Esophagus (tissue), 2 donors: ENCODE measurements around the gene ANKK1. TPM values are rescaled to one million over a fixed set of nuclear protein-coding genes. Genes with fewer than 3 reads are reported as not detected.

ENCODE experiments used
- H3K27ac ChIP-seq, 2 donors: one replicate each; pipeline ENCODE4 v1.5.1; 2013; ENCODE audit warnings: low read depth in 2 of 2, mild to moderate bottlenecking in 2 of 2, inconsistent platforms in 1 of 2, low read length in 1 of 2, moderate library complexity in 1 of 2
- H3K27me3 ChIP-seq, 2 donors: one replicate each; pipeline ENCODE4 v1.6.1; 2013; ENCODE audit warnings: low read length in 2 of 2, control low read depth in 1 of 2, mild to moderate bottlenecking in 1 of 2; ENCODE audit not compliant: insufficient read depth in 2 of 2, control insufficient read depth in 1 of 2
- H3K36me3 ChIP-seq, 2 donors: one replicate each; pipeline ENCODE4 v1.6.1; 2013; ENCODE audit warnings: low read length in 1 of 2; ENCODE audit not compliant: control insufficient read depth in 2 of 2, insufficient read depth in 2 of 2
- H3K4me1 ChIP-seq, 2 donors: one replicate each; pipeline ENCODE4 v1.6.1; 2013; ENCODE audit warnings: low read length in 1 of 2; ENCODE audit not compliant: control insufficient read depth in 2 of 2, insufficient read depth in 2 of 2
- H3K4me3 ChIP-seq, 2 donors: one replicate each; pipeline ENCODE4 v1.5.1; 2013; ENCODE audit warnings: low read length in 2 of 2, mild to moderate bottlenecking in 2 of 2, low read depth in 1 of 2, moderate library complexity in 1 of 2
- H3K9me3 ChIP-seq, 2 donors: one replicate each; pipeline ENCODE4 v1.6.1; 2013; ENCODE audit warnings: mild to moderate bottlenecking in 2 of 2, low read depth in 1 of 2, low read length in 1 of 2, moderate library complexity in 1 of 2; ENCODE audit not compliant: control insufficient read depth in 2 of 2, insufficient read depth in 1 of 2
- WGBS, 2 donors: extraction: QIAGEN DNeasy Blood & Tissue Kit; methylation state at CpG; one replicate each; pipeline ENCODE4 v1.1.7; 2013; 5-methylcytosine and 5-hydroxymethylcytosine counted together
- polyA plus RNA-seq, 2 donors: library from polyadenylated mRNA; stranded (reverse); fragments of 200-250 nt; gene quantifications; one replicate each; pipeline ENCODE4 v1.2.3, GENCODE V29; 2013
- donor health status: healthy with polysubstance abuse.
- donor health status: Bipolar disorder and iron deficiency.

Gene ANKK1
- polyA plus RNA-seq, 2 donors = 0.67 to 0.88 TPM

DNA sequence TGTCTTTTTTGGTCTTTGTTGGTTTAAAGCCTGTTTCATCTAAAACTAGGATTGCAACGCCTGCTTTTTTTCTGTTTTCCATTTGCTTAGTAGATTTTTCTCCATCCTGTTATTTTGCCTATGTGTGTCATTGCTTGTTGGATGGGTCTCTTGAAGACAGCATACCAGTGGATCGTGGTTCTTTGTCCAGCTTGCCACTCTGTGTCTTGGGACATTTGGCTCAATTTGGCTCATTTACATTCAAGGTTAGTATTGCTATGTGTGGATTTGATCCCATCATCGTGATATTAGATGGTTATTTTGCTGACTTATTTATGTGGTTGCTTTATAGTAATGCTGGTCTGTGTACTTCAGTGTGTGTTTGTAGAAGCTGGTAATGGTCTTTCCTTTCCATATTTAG lies 31.4 kb upstream of the ANKK1 start:
- H3K36me3 ChIP-seq = peaks cover 9 to 32% of the 10 kb centered on the region in 2 donors
- H3K4me3 ChIP-seq = no peak overlapping the region
- no peaks in the 10 kb centered on the region for H3K27me3 ChIP-seq
- peaks cover 0 to 4% of the 10 kb centered on the region in 2 donors for H3K9me3 ChIP-seq
- H3K27ac ChIP-seq = no peak overlapping the region
- no peaks in the 10 kb centered on the region for H3K4me1 ChIP-seq
- 95% methylated on average over 3 of the region's 3 CpGs for WGBS, 2 donors

DNA sequence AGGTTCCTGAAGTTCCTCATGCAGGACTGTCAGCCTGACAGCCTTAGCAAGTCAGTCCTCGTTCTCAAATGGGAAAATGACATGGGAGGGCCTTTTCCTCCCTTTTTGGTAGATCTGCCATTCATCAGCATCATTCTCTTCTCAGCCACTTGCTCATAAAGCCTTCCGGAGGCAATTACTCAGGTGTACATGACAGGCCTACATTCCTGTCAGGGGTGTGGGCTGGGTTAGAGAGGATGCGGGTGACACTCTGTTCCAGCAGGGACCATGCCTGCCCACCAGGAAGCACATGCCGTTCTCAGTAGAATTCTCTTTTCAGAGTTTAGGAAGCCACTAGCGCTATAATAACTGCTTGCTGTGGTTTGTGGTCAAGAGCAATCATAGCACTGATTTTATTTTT lies 24.2 kb upstream of the ANKK1 start:
- H3K36me3 ChIP-seq = peaks cover 10 to 42% of the 10 kb centered on the region in 2 donors
- 73 to 75% methylated on average over 5 of the region's 5 CpGs for WGBS, 2 donors

DNA sequence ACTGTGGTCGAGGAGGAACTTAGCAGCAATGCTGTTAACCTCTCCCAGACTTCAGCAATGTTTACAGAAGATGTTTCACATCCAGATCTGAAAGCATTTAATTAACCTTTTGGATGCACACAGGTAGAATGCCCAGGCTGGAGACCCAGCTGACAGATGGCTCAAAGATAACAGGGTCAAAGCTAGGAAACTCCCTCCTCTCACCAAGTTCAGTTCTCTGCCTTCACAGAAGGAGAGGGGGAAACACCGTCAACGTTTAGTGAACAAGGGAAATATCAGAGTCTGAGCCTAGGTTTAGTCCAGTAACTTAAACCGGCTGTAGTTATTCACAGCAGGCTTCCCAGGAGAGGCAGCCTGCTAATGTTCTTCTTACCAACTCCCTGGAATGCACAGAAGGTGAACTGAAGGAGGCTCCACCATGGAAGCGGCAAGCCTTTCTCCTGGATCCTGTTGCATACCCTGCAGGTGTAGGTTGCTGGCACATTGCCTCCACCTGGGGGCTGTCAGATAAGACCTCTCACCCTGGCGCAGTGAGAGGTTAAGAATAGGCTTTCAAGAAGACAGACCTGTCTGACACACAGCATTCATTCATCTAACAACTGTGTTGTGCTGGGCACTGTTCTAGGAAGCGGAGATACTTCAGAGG lies 23.5 kb upstream of the ANKK1 start:
- Histone ChIP-seq H3K9me3 (no peaks in the 10 kb centered on the region), H3K27ac (no peak overlapping the region), H3K4me1 (no peaks in the 10 kb centered on the region), H3K27me3 (no peaks in the 10 kb centered on the region), H3K36me3 (peaks cover 10 to 38% of the 10 kb centered on the region in 2 donors), H3K4me3 (no peak overlapping the region)
- WGBS, 2 donors = 79 to 82% methylated on average over 7 of the region's 7 CpGs

More for the DNA sequence above, 24.2 kb upstream of the ANKK1 start:
- Histone ChIP-seq H3K4me1 (no peaks in the 10 kb centered on the region), H3K27ac (no peak overlapping the region), H3K4me3 (no peak overlapping the region), H3K9me3 (no peaks in the 10 kb centered on the region), H3K27me3 (no peaks in the 10 kb centered on the region)

DNA sequence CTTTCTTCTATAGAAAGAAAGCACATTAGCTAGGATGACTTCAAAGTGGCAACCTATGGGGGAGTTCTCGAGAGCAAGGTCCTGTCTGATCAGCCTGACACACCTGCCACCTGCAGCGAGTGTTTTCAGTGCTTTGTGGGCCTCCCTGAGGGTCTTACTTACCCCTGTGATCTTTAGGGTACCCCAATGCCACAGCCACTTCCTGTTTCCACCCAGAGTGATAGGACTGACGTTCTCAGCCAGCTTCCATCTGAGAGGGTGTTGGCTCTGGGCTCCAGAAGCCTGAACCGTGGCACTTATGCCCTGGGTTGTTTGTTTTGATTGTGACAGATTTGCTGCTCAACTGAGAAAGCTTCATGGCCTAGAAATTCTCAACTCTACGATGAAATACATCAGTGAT lies 21.7 kb upstream of the ANKK1 start:
- WGBS, 2 donors = 61 to 71% methylated on average over 5 of the region's 5 CpGs

DNA sequence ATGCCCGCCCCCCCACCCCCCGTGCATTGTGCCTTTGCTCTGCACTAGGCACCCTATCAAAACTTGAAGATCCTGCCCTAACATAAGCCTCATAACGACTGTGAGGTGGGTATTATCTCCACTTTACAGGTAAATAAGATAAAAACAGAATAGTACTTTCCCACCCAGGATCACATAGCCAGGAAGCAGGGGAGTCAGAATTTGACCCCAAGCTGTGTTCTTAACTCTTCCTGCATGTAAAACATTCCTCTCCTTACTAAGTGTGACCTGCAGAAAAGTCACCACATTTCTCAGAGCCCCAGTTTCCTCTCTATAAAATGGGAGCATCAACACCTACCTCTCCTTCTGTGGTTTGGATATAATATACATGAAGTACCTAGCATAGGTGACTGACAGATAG lies 18.2 kb upstream of the ANKK1 start:
- 76 to 78% methylated on average over 3 of the region's 3 CpGs for WGBS, 2 donors
- H3K27ac ChIP-seq = no peak overlapping the region
- H3K9me3 ChIP-seq = no peaks in the 10 kb centered on the region
- no peaks in the 10 kb centered on the region for H3K27me3 ChIP-seq
- no peak overlapping the region for H3K4me3 ChIP-seq
- H3K36me3 ChIP-seq = peaks cover 10 to 15% of the 10 kb centered on the region in 2 donors
- H3K4me1 ChIP-seq = peaks cover 0 to 2% of the 10 kb centered on the region in 2 donors

More for the DNA sequence above, 21.7 kb upstream of the ANKK1 start:
- peaks cover 10 to 29% of the 10 kb centered on the region in 2 donors for H3K36me3 ChIP-seq
- no peaks in the 10 kb centered on the region for H3K4me1 ChIP-seq
- H3K27me3 ChIP-seq = no peaks in the 10 kb centered on the region
- no peak overlapping the region for H3K27ac ChIP-seq
- no peak overlapping the region for H3K4me3 ChIP-seq
- H3K9me3 ChIP-seq = no peaks in the 10 kb centered on the region

DNA sequence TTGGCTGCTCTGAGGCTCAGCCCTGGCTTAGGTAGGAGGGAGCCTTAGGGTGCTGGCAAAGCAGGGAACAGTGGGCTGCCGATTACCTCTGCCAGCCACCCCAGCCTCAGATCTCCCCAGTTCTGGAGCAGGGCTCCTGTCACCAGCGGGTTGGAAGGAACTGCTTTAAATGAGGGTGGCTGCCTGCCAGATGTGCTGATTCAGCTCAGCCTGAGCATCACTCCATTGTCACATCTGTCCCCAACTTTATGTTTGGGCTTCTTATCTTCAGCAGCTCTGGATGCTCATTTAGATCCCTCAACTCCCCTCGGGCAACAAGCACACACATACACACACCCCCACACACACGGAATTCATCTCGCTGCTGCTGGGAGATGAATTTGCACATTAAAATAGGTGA lies 16.9 kb upstream of the ANKK1 start:
- no peaks in the 10 kb centered on the region for H3K9me3 ChIP-seq
- peaks cover 5 to 8% of the 10 kb centered on the region in 2 donors for H3K36me3 ChIP-seq
- 76 to 83% methylated on average over 5 of the region's 5 CpGs for WGBS, 2 donors
- H3K27me3 ChIP-seq = no peaks in the 10 kb centered on the region
- H3K4me3 ChIP-seq = no peak overlapping the region
- H3K27ac ChIP-seq = no peak overlapping the region
- peaks cover 0 to 2% of the 10 kb centered on the region in 2 donors for H3K4me1 ChIP-seq

DNA sequence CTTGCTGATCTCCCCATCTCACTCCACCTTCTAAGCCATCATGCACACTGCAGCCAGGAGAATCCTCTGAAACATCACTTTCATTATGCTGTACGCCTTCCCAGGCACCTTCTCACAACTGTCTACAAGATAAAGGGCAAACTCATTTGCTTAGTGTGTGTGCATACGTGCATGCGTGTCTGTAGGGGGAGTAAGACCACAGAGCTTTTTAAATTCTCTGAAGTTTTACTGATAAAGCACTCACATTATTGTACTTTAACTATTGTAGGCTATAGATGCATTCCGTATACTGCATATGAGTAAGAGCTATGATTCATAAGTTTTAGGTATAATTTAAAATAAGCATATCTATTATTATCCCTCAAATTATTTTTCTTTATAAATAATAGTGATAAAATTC lies 15.3 kb upstream of the ANKK1 start:
- Histone ChIP-seq H3K36me3 (peaks cover 3 to 5% of the 10 kb centered on the region in 2 donors), H3K27ac (no peak overlapping the region), H3K4me1 (peaks cover 0 to 2% of the 10 kb centered on the region in 2 donors), H3K4me3 (no peak overlapping the region), H3K27me3 (no peaks in the 10 kb centered on the region), H3K9me3 (no peaks in the 10 kb centered on the region)
- WGBS, 2 donors = 82 to 85% methylated on average over 4 of the region's 4 CpGs

DNA sequence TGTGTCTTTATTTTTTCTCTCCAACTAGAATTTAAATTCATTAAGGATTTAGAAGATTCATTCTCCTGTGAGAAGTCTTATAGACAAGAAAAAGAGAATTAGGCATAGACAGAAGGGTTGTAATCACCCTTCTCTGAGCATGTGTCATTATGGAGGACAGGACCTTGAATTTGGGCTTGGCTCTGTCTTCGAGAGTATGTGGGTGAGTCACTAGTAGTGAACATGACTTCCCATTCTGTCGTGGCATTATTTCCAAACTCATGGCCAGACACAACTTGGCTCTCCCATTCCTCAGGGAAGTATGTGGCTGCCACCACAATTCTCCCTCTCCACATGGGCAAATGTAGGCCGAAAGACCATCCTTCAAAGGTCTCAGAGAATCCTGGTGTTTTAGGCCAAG lies 14.3 kb upstream of the ANKK1 start:
- Histone ChIP-seq H3K27me3 (no peaks in the 10 kb centered on the region), H3K27ac (no peak overlapping the region), H3K4me3 (no peak overlapping the region), H3K9me3 (no peaks in the 10 kb centered on the region), H3K4me1 (peaks cover 0 to 2% of the 10 kb centered on the region in 2 donors), H3K36me3 (peaks cover 0 to 3% of the 10 kb centered on the region in 2 donors)
- 48 to 60% methylated on average over 3 of the region's 3 CpGs for WGBS, 2 donors

DNA sequence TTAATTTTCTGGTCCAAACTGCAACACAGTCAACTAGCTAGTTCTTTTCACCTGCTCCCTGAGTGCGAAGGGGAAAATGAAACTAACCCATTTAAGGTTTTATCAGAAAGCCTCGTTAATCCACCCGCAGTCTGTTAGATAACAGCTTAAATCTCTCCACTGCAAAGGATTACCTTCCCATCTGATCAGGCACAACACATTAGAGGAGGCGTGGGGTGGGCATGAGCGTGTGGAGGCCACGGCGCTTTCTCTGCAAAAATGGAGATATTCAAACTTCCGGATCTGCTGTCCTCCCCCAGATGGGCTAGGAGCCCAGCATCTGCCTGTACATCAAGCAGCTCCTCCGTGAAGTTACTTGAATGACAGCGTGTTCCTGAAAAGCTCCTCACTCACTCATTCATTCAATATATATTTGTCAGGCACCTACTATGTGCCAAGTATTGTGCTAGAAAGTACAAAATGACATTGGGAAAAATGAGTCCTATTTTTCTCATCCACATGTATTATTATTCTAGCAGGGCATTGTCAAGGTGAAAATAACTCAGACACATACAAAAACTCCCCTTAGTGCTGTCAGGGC lies 13.5 kb upstream of the ANKK1 start:
- peaks cover 0 to 2% of the 10 kb centered on the region in 2 donors for H3K4me1 ChIP-seq

DNA sequence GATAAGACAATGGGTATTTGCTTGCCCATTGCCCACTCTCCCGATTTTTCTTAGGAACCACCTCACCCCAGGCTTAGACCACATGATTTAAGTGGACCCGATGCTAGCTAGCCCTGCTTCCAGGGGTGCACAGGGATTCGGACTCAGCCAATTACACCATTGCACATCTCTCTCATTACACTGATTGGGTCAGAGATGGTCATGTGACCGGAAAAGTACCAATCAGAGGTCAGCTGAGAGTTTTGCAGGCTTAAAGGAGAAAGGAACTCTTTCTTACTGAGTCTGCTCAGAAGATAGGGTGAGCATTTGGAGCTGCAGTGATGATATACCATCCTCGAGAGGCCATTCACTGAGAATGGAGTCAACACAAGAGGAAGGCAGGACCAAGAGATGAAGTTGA lies 12.2 kb upstream of the ANKK1 start:
- Histone ChIP-seq H3K4me1 (peaks cover 0 to 2% of the 10 kb centered on the region in 2 donors), H3K4me3 (no peak overlapping the region), H3K9me3 (no peaks in the 10 kb centered on the region), H3K27me3 (no peaks in the 10 kb centered on the region), H3K36me3 (no peaks in the 10 kb centered on the region), H3K27ac (no peak overlapping the region)
- 95% methylated on average over 5 of the region's 5 CpGs for WGBS, 2 donors

More for the DNA sequence above, 13.5 kb upstream of the ANKK1 start:
- Histone ChIP-seq H3K36me3 (no peaks in the 10 kb centered on the region), H3K4me3 (no peak overlapping the region), H3K9me3 (no peaks in the 10 kb centered on the region), H3K27ac (no peak overlapping the region), H3K27me3 (no peaks in the 10 kb centered on the region)
- 61 to 77% methylated on average over 10 of the region's 10 CpGs for WGBS, 2 donors
